Thyroid gland (tissue), 4 donors: ENCODE data around the gene CCL27. TPM values are rescaled to one million over a fixed set of nuclear protein-coding genes. Genes with fewer than 3 reads are reported as not detected.

Experiments used
- DNase-seq, 2 donors: peaks; one replicate each; pipeline ENCODE4 v3.0.0-alpha.2; 2019
- H3K27ac ChIP-seq, 3 donors: fragments of 200-600 bp; sonication (generic); 1 replicate in 2 of 3; 2 replicates in 1 of 3; pipeline ENCODE4 v1.5.1; 2016 to 2019; ENCODE audit warnings: mild to moderate bottlenecking in 1 of 3, moderate library complexity in 1 of 3
- H3K27me3 ChIP-seq: fragments of 200-600 bp; sonication (generic); one replicate; pipeline ENCODE4 v1.5.1; 2019
- H3K36me3 ChIP-seq, 2 donors: fragments of 200-600 bp; sonication (generic); one replicate each; pipeline ENCODE4 v1.5.1; 2016 to 2019
- H3K4me1 ChIP-seq, 2 donors: fragments of 200-600 bp; sonication (generic); one replicate each; pipeline ENCODE4 v1.5.1; 2017 to 2019
- H3K4me3 ChIP-seq, 3 donors: fragments of 200-600 bp; sonication (generic); replicated peaks in 1 of 3; 1 replicate in 2 of 3; 2 replicates in 1 of 3; pipeline ENCODE4 v1.5.1; 2016; ENCODE audit warnings: mild to moderate bottlenecking in 1 of 3
- H3K9me3 ChIP-seq: fragments of 200-600 bp; sonication (generic); one replicate; pipeline ENCODE4 v1.5.1; 2017
- POLR2A ChIP-seq, 2 donors: fragments of 450-650 bp; IDR thresholded peaks; one replicate each; pipeline ENCODE4 v1.6.1; 2017; ENCODE audit warnings: antibody characterized with exemption in 2 of 2, mild to moderate bottlenecking in 2 of 2, moderate library complexity in 1 of 2
- WGBS, 2 donors: methylation state at CpG; one replicate each; pipeline ENCODE4 v1.1.5; 2017; 5-methylcytosine and 5-hydroxymethylcytosine counted together
- intact Hi-C: fragments of 100-400 bp; cut with DNase I; formaldehyde crosslinking; loops from one replicate; pipeline ENCODE4 v1.15.1; 2023
- total RNA-seq, 4 donors: library from RNA; depleted of rRNA; stranded (reverse); fragments of >200 nt; gene quantifications; one replicate each; pipeline ENCODE4 v1.2.3, GENCODE V29; 2016
- TF ChIP-seq, protein P1 (sequence below), 6 experiments: fragments of 200-600 bp in 3 of 6; fragments of 450-650 bp in 3 of 6; sonication (generic) in 3 of 6; IDR thresholded peaks; one replicate each; pipeline ENCODE4 v1.5.1; 2016 to 2019; ENCODE audit warnings: antibody characterized with exemption in 6 of 6, mild to moderate bottlenecking in 2 of 6, inconsistent platforms in 1 of 6, moderate library complexity in 1 of 6

The CCL27 gene
- total RNA-seq, 4 donors from 2014 or later, result 1.1 TPM; not detected in 3

GRCh38 chr9:34693560-34693959, 31.1 kb upstream of the CCL27 start:
- no peak for DNase-seq
- intact Hi-C loops, result no loop called here
- Histone ChIP-seq H3K27ac (no peak overlapping the region), H3K9me3 (no peaks in the 10 kb centered on the region), H3K36me3 (no peaks in the 10 kb centered on the region), H3K4me3 (no peak overlapping the region), H3K4me1 (no peaks in the 10 kb centered on the region), H3K27me3 (no peaks in the 10 kb centered on the region)
- TF ChIP-seq, protein P1, sequence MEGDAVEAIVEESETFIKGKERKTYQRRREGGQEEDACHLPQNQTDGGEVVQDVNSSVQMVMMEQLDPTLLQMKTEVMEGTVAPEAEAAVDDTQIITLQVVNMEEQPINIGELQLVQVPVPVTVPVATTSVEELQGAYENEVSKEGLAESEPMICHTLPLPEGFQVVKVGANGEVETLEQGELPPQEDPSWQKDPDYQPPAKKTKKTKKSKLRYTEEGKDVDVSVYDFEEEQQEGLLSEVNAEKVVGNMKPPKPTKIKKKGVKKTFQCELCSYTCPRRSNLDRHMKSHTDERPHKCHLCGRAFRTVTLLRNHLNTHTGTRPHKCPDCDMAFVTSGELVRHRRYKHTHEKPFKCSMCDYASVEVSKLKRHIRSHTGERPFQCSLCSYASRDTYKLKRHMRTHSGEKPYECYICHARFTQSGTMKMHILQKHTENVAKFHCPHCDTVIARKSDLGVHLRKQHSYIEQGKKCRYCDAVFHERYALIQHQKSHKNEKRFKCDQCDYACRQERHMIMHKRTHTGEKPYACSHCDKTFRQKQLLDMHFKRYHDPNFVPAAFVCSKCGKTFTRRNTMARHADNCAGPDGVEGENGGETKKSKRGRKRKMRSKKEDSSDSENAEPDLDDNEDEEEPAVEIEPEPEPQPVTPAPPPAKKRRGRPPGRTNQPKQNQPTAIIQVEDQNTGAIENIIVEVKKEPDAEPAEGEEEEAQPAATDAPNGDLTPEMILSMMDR (IDR thresholded peaks at IDR 0.05), result no peak
- no peak for TF ChIP-seq POLR2A (IDR thresholded peaks at IDR 0.05)
- WGBS, 2 donors, result 80 to 86% methylated on average over 2 of the region's 2 CpGs

GRCh38 chr9:34691936-34692315, 29.5 kb upstream of the CCL27 start:
- no peaks in the 10 kb centered on the region for H3K27me3 ChIP-seq
- 86 to 87% methylated on average over 5 of the region's 5 CpGs for WGBS, 2 donors
- DNase-seq, result no peak
- no peaks in the 10 kb centered on the region for H3K36me3 ChIP-seq
- intact Hi-C loops, result no loop called here
- H3K27ac ChIP-seq, result no peak overlapping the region
- H3K4me3 ChIP-seq, result no peak overlapping the region
- no peaks in the 10 kb centered on the region for H3K9me3 ChIP-seq
- no peaks in the 10 kb centered on the region for H3K4me1 ChIP-seq
- TF ChIP-seq POLR2A (IDR thresholded peaks at IDR 0.05), result no peak
- TF ChIP-seq, protein P1 (IDR thresholded peaks at IDR 0.05), result no peak

- intact Hi-C loops, result no loop called here
- no peak for DNase-seq
- WGBS, 2 donors, result 76 to 78% methylated on average over 6 of the region's 6 CpGs
Observed at GRCh38 chr9:34690983-34691935, 28.8 kb upstream of the CCL27 start, which contains the start of gene CCL19. Gene CCL19 (minus strand): TSS chr9:34691276. CDS start chr9:34691139, 137 bp downstream.

GRCh38 chr9:34689512-34689911, 27.1 kb upstream of the CCL27 start:
- WGBS, 2 donors, result 89 to 94% methylated on average over 8 of the region's 8 CpGs

More at GRCh38 chr9:34690983-34691935, 28.8 kb upstream of the CCL27 start, which contains the start of gene CCL19:
- Histone ChIP-seq H3K27ac (no peak within 1 kb of the TSS), H3K4me3 (no peak within 1 kb of the TSS), H3K9me3 (no peaks in the 10 kb centered on the region), H3K36me3 (no peaks in the 10 kb centered on the region), H3K4me1 (no peaks in the 10 kb centered on the region), H3K27me3 (no peaks in the 10 kb centered on the region)
- no peak for TF ChIP-seq POLR2A (IDR thresholded peaks at IDR 0.05)
- TF ChIP-seq, protein P1 (IDR thresholded peaks at IDR 0.05), result no peak

More at GRCh38 chr9:34689512-34689911, 27.1 kb upstream of the CCL27 start:
- TF ChIP-seq POLR2A (IDR thresholded peaks at IDR 0.05), result no peak
- TF ChIP-seq, protein P1 (IDR thresholded peaks at IDR 0.05), result no peak
- no peaks in the 10 kb centered on the region for H3K9me3 ChIP-seq
- H3K36me3 ChIP-seq, result no peaks in the 10 kb centered on the region
- no peak overlapping the region for H3K4me3 ChIP-seq
- H3K27me3 ChIP-seq, result no peaks in the 10 kb centered on the region
- H3K27ac ChIP-seq, result no peak overlapping the region
- H3K4me1 ChIP-seq, result no peaks in the 10 kb centered on the region
- intact Hi-C loops, result no loop called here
- DNase-seq, result no peak
